Natural killer cell (primary cell): ENCODE data around the gene OR8J3. TPM values are rescaled to one million over a fixed set of nuclear protein-coding genes. Genes with fewer than 3 reads are reported as not detected.
"Not testable (repeated sequence)": the region's sequence is repeated elsewhere in the genome, so short reads cannot be mapped to it uniquely, and the experiment has no call there.

Experiments used
- ATAC-seq, 3 donors: fragments of 150-1000 bp in 2 of 3; fragments of 200-7000 bp in 1 of 3; cut with Tn5 transposase; 1 replicate in 1 of 3; 2 replicates in 2 of 3; pipeline ENCODE4 v1.10.0; 2021; ENCODE audit warnings: mild to moderate bottlenecking in 2 of 3, moderate library complexity in 2 of 3
- DNase-seq, 2 donors: peaks; one replicate each; pipeline versions ENCODE4 v3.0.0 to v3.0.0-alpha.2; 2013 to 2021; ENCODE audit warnings: mixed read lengths in 1 of 2
- H3K27ac ChIP-seq: one replicate; pipeline ENCODE4 v1.5.1; 2013; ENCODE audit warnings: mild to moderate bottlenecking, low read length
- H3K27me3 ChIP-seq: one replicate; pipeline ENCODE4 v1.6.1; 2013; ENCODE audit warnings: low read length; ENCODE audit not compliant: control insufficient read depth, insufficient read depth
- H3K36me3 ChIP-seq: one replicate; pipeline ENCODE4 v1.6.1; 2013; ENCODE audit warnings: low read length; ENCODE audit not compliant: control insufficient read depth, insufficient read depth
- H3K4me1 ChIP-seq: one replicate; pipeline ENCODE4 v1.6.1; 2013; ENCODE audit warnings: low read length; ENCODE audit not compliant: control insufficient read depth, insufficient read depth
- H3K4me3 ChIP-seq: one replicate; pipeline ENCODE4 v1.5.1; 2013; ENCODE audit warnings: low read length
- H3K9me3 ChIP-seq: one replicate; pipeline ENCODE4 v1.6.1; 2013; ENCODE audit warnings: low read length; ENCODE audit not compliant: control insufficient read depth, insufficient read depth
- H3K27ac Mint-ChIP-seq, 2 donors: one replicate each; pipeline ENCODE4 v1.8.0; 2022; ENCODE audit warnings: mild to moderate bottlenecking in 2 of 2, mixed read lengths in 2 of 2, moderate library complexity in 1 of 2
- H3K27me3 Mint-ChIP-seq, 2 donors: one replicate each; pipeline ENCODE4 v1.8.0; 2022; ENCODE audit warnings: low read depth in 2 of 2, mixed read lengths in 2 of 2
- H3K36me3 Mint-ChIP-seq: one replicate; pipeline ENCODE4 v1.8.0; 2022; ENCODE audit warnings: mixed read lengths
- H3K4me1 Mint-ChIP-seq, 2 donors: one replicate each; pipeline ENCODE4 v1.8.0; 2022; ENCODE audit warnings: mixed read lengths in 2 of 2
- H3K4me3 Mint-ChIP-seq: one replicate; pipeline ENCODE4 v1.8.0; 2022; ENCODE audit warnings: mild to moderate bottlenecking, moderate library complexity, mixed read lengths
- H3K9me3 Mint-ChIP-seq, 2 donors: one replicate each; pipeline ENCODE4 v1.8.0; 2022; ENCODE audit warnings: mixed read lengths in 2 of 2
- WGBS: methylation state at CpG from one replicate; pipeline ENCODE4 v1.1.7; 2013; ENCODE audit warnings: missing lambda C conversion rate; ENCODE audit not compliant: insufficient coverage; 5-methylcytosine and 5-hydroxymethylcytosine counted together
- intact Hi-C: fragments of 100-400 bp; cut with micrococcal nuclease; formaldehyde crosslinking; loops from one replicate; pipeline ENCODE4 v1.14.2; 2022
- total RNA-seq, 4 donors: library from RNA; stranded (reverse); fragments of 120-200 nt in 1 of 4; gene quantifications; one replicate each; pipeline versions ENCODE4 v1.2.3 to v1.2.4, GENCODE V29; 2013 to 2022
- TF ChIP-seq, protein P1 (sequence below): fragments of 200-600 bp; IDR thresholded peaks from one replicate; pipeline ENCODE4 v1.8.0; 2022; ENCODE audit warnings: antibody characterized with exemption

OR8J3 gene
- total RNA-seq, 3 donors from 2014 or later (not counting 1 experiment from before 2014, with no cell fraction given): not detected

DNA sequence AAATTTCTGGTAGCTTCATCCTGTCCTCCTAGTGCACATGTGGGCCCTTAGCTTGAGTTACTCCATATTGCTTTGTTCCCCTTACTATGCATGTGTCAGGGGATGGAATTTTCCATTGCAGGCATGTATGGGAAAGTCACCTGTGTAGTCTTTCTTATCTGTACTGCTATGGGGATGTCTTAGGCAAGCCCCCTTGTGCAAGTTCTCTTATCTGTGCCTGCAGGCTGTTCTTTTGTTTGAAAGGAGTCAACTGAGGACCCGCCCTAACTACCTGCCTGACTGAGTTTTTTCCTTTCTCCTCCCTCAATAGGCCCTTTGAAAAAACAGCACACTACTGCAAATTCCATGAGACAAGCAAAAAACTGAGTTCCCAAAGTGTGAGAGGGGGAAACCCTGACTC lies 11.4 kb upstream of the OR8J3 start:
- H3K9me3 Mint-ChIP-seq: peaks cover 22 to 33% of the 10 kb centered on the region in 2 donors

DNA sequence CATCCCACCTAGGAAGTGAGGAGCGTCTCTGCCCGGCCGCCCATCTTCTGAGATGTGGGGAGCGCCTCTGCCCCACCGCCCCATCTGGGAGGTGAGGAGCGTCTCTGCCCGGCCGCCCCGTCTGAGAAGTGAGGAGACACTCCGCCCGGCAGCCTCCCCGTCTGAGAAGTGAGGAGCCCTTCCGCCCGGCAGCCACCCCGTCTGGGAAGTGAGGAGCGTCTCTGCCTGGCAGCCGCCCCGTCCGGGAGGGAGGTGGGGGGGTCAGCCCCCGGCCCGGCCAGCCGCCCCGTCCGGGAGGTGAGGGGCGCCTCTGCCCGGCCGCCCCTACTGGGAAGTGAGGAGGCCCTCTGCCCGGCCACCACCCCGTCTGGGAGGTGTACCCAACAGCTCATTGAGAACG lies 3.7 kb upstream of the OR8J3 start:
- H3K36me3 Mint-ChIP-seq, H3K27ac Mint-ChIP-seq, intact Hi-C loops, H3K9me3 Mint-ChIP-seq, H3K27ac ChIP-seq, H3K4me3 Mint-ChIP-seq, DNase-seq, H3K9me3 ChIP-seq, H3K4me1 Mint-ChIP-seq, ATAC-seq, H3K4me3 ChIP-seq, H3K4me1 ChIP-seq, H3K36me3 ChIP-seq, H3K27me3 Mint-ChIP-seq, H3K27me3 ChIP-seq: not testable (repeated sequence)
- 95% methylated on average over 27 of the region's 30 CpGs for WGBS

More for the DNA sequence above, 11.4 kb upstream of the OR8J3 start:
- intact Hi-C loops: no loop called here
- H3K4me3 Mint-ChIP-seq: no peak overlapping the region
- peaks cover 18% of the 10 kb centered on the region for H3K9me3 ChIP-seq
- H3K4me1 Mint-ChIP-seq: no peaks in the 10 kb centered on the region
- H3K36me3 ChIP-seq: no peaks in the 10 kb centered on the region
- peaks cover 20% of the 10 kb centered on the region for H3K36me3 Mint-ChIP-seq
- no peaks in the 10 kb centered on the region for H3K27me3 Mint-ChIP-seq
- DNase-seq (no peak), ATAC-seq (no peak)
- H3K27me3 ChIP-seq: no peaks in the 10 kb centered on the region
- H3K4me3 ChIP-seq: no peak overlapping the region
- no peak overlapping the region for H3K27ac ChIP-seq
- TF ChIP-seq, protein P1, sequence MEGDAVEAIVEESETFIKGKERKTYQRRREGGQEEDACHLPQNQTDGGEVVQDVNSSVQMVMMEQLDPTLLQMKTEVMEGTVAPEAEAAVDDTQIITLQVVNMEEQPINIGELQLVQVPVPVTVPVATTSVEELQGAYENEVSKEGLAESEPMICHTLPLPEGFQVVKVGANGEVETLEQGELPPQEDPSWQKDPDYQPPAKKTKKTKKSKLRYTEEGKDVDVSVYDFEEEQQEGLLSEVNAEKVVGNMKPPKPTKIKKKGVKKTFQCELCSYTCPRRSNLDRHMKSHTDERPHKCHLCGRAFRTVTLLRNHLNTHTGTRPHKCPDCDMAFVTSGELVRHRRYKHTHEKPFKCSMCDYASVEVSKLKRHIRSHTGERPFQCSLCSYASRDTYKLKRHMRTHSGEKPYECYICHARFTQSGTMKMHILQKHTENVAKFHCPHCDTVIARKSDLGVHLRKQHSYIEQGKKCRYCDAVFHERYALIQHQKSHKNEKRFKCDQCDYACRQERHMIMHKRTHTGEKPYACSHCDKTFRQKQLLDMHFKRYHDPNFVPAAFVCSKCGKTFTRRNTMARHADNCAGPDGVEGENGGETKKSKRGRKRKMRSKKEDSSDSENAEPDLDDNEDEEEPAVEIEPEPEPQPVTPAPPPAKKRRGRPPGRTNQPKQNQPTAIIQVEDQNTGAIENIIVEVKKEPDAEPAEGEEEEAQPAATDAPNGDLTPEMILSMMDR: no peak
- no peak overlapping the region for H3K27ac Mint-ChIP-seq
- H3K4me1 ChIP-seq: no peaks in the 10 kb centered on the region
- 83% methylated on average over 1 of the region's 1 CpG for WGBS

DNA sequence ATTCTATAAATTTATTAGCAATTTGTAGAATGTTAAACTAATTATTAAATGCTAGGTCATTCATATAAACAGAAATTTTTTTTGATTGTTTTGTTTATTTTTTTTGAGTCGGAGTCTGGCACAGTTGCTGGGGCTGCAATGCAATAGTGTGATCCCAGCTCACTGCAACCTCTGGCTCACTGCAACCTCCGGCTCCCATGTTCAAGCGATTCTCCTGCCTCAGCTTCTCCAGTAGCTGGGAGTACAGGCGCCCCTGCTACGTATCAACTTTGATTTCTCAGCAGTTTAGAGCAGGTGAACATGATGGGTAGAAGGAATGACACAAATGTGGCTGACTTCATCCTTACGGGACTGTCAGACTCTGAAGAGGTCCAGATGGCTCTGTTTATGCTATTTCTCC lies 17.9 kb downstream of the OR8J3 start, which contains the start of gene OR8H3:
OR8H3 (plus strand) TSS at position 301 of the 400 bp plus-strand sequence; CDS start at position 301, 0 bp downstream.
- peaks cover 14 to 15% of the 10 kb centered on the region in 2 donors for H3K9me3 Mint-ChIP-seq
- no peak for DNase-seq
- Histone ChIP-seq H3K36me3 (no peaks in the 10 kb centered on the region), H3K27me3 (no peaks in the 10 kb centered on the region), H3K4me3 (no peak within 1 kb of the TSS), H3K9me3 (peaks cover 4% of the 10 kb centered on the region), H3K27ac (no peak within 1 kb of the TSS), H3K4me1 (no peaks in the 10 kb centered on the region)
- H3K4me1 Mint-ChIP-seq: no peaks in the 10 kb centered on the region
- TF ChIP-seq, protein P1: no peak
- ATAC-seq: no peak
- H3K27ac Mint-ChIP-seq: no peak within 1 kb of the TSS
- H3K36me3 Mint-ChIP-seq: peaks cover 7% of the 10 kb centered on the region
- intact Hi-C loops: no loop called here
- H3K4me3 Mint-ChIP-seq: no peak within 1 kb of the TSS
- no peaks in the 10 kb centered on the region for H3K27me3 Mint-ChIP-seq
- WGBS: 84% methylated on average over 5 of the region's 6 CpGs

DNA sequence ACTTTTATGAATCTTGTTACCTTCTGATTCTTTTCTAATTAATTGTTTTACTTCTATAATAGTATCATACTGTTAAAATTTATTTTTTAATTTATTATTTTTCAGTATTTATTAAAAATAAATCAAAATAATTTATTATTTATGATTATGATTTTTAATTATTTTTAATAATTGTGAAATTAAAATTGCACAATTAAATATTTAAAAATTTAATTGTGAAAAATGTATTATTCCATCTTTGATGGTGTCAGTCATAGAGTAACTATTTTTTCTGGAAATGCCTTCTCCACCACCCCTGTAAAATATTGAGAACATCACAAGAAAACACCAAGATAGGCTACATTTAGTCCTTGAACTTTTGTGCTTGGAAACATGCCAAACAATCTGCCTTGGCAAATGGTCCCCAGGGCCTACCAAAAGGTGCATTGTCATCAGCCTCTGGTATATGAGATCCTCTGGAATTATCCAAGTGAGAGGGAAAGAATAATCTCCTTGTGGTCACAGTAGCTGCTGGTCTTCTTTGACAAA lies 36.7 kb downstream of the OR8J3 start, which contains the start of gene OR8H2:
OR8H2 (plus strand) TSS at position 478 of the 528 bp plus-strand sequence. CDS start 1,356 bp downstream, outside the sequence.
- TF ChIP-seq, protein P1: no peak
- Histone ChIP-seq H3K27me3 (no peaks in the 10 kb centered on the region), H3K36me3 (no peaks in the 10 kb centered on the region), H3K4me3 (no peak within 1 kb of the TSS), H3K4me1 (no peaks in the 10 kb centered on the region), H3K27ac (no peak within 1 kb of the TSS), H3K9me3 (peaks cover 7% of the 10 kb centered on the region)
- Mint-ChIP-seq H3K4me3 (no peak within 1 kb of the TSS), H3K9me3 (peaks cover 11 to 19% of the 10 kb centered on the region in 2 donors), H3K27me3 (no peaks in the 10 kb centered on the region), H3K36me3 (peaks cover 14% of the 10 kb centered on the region), H3K27ac (no peak within 1 kb of the TSS), H3K4me1 (no peaks in the 10 kb centered on the region)
- intact Hi-C loops: no loop called here
- ATAC-seq (no peak), DNase-seq (no peak)
